Ascending aorta (tissue), 2 donors: ENCODE data around the gene PICK1. TPM values are rescaled to one million over a fixed set of nuclear protein-coding genes. Genes with fewer than 3 reads are reported as not detected.
"Not testable (repeated sequence)": the region's sequence is repeated elsewhere in the genome, so short reads cannot be mapped to it uniquely, and the experiment has no call there.

ENCODE experiments used
- DNase-seq, 2 donors: peaks; one replicate each; pipeline ENCODE4 v3.0.0-alpha.2; 2019; ENCODE audit warnings: low spot score in 2 of 2
- H3K27ac ChIP-seq, 2 donors: fragments of 200-600 bp; sonication (generic); one replicate each; pipeline ENCODE4 v1.5.1; 2016 to 2017; ENCODE audit warnings: mild to moderate bottlenecking in 1 of 2
- H3K27me3 ChIP-seq: fragments of 200-600 bp; sonication (generic); one replicate; pipeline ENCODE4 v1.5.1; 2017
- H3K36me3 ChIP-seq, 2 donors: fragments of 200-600 bp; sonication (generic); one replicate each; pipeline ENCODE4 v1.5.1; 2016
- H3K4me1 ChIP-seq, 2 donors: fragments of 200-600 bp; sonication (generic); one replicate each; pipeline ENCODE4 v1.5.1; 2016 to 2017; ENCODE audit warnings: mild to moderate bottlenecking in 1 of 2
- H3K4me3 ChIP-seq, 2 donors: fragments of 200-600 bp; sonication (generic); one replicate each; pipeline ENCODE4 v1.5.1; 2016 to 2017; ENCODE audit warnings: mild to moderate bottlenecking in 1 of 2
- H3K9me3 ChIP-seq, 2 donors: fragments of 200-600 bp; sonication (generic); one replicate each; pipeline ENCODE4 v1.5.1; 2016
- CTCF ChIP-seq, 3 experiments: fragments of 200-600 bp in 2 of 3; fragments of 450-650 bp in 1 of 3; sonication (generic) in 2 of 3; IDR thresholded peaks; one replicate each; pipeline ENCODE4 v1.5.1; 2016 to 2019; ENCODE audit warnings: antibody characterized with exemption in 3 of 3, mild to moderate bottlenecking in 1 of 3, moderate library complexity in 1 of 3
- intact Hi-C: fragments of 100-400 bp; cut with DNase I; formaldehyde crosslinking; loops from one replicate; pipeline ENCODE4 v1.15.1; 2023
- total RNA-seq: library from RNA; depleted of rRNA; stranded (reverse); fragments of >200 nt; gene quantifications from one replicate; pipeline ENCODE4 v1.1.0, GENCODE V29; 2016

Gene PICK1
- total RNA-seq, 1 donor from 2014 or later: 88.1 TPM

GRCh38 chr22:38115423-38116205, 58.4 kb downstream of the PICK1 start:
- no peak for TF ChIP-seq CTCF (IDR thresholded peaks at IDR 0.05)
- Histone ChIP-seq H3K4me1 (peaks cover 0 to 12% of the 10 kb centered on the region in 2 donors), H3K27me3 (no peaks in the 10 kb centered on the region), H3K36me3 (no peaks in the 10 kb centered on the region), H3K9me3 (no peaks in the 10 kb centered on the region), H3K4me3 (no peak overlapping the region), H3K27ac (no peak overlapping the region)
- intact Hi-C loops: no loop called here
- no peak for DNase-seq

GRCh38 chr22:38117556-38117955, 60.4 kb downstream of the PICK1 start:
- H3K9me3 ChIP-seq: not testable (repeated sequence)

GRCh38 chr22:38118182-38118581, 61.0 kb downstream of the PICK1 start:
- H3K36me3 ChIP-seq: no peaks in the 10 kb centered on the region
- no peaks in the 10 kb centered on the region for H3K9me3 ChIP-seq
- H3K4me3 ChIP-seq: no peak overlapping the region
- intact Hi-C loops: no loop called here
- no peak for TF ChIP-seq CTCF (IDR thresholded peaks at IDR 0.05)
- no peak for DNase-seq
- no peak overlapping the region for H3K27ac ChIP-seq
- no peaks in the 10 kb centered on the region for H3K27me3 ChIP-seq
- H3K4me1 ChIP-seq: peaks cover 0 to 7% of the 10 kb centered on the region in 2 donors

More at GRCh38 chr22:38117556-38117955, 60.4 kb downstream of the PICK1 start:
- H3K4me3 ChIP-seq, H3K4me1 ChIP-seq, H3K27ac ChIP-seq, DNase-seq, H3K27me3 ChIP-seq, H3K36me3 ChIP-seq, intact Hi-C loops: not testable (repeated sequence)

- H3K4me3 ChIP-seq, H3K4me1 ChIP-seq, H3K9me3 ChIP-seq, H3K36me3 ChIP-seq, H3K27me3 ChIP-seq, H3K27ac ChIP-seq, DNase-seq, intact Hi-C loops: not testable (repeated sequence)
Measured at GRCh38 chr22:38118747-38119146, 61.5 kb downstream of the PICK1 start.

- no peaks in the 10 kb centered on the region for H3K4me1 ChIP-seq
- H3K27ac ChIP-seq: no peak overlapping the region
- no peaks in the 10 kb centered on the region for H3K36me3 ChIP-seq
- intact Hi-C loops: no loop called here
- DNase-seq: no peak
- TF ChIP-seq CTCF (IDR thresholded peaks at IDR 0.05): no peak
- no peak overlapping the region for H3K4me3 ChIP-seq
- no peaks in the 10 kb centered on the region for H3K27me3 ChIP-seq
- H3K9me3 ChIP-seq: no peaks in the 10 kb centered on the region
Measured at GRCh38 chr22:38120359-38121110, 63.3 kb downstream of the PICK1 start.

- no peaks in the 10 kb centered on the region for H3K4me1 ChIP-seq
- no peak overlapping the region for H3K27ac ChIP-seq
- no peak for TF ChIP-seq CTCF (IDR thresholded peaks at IDR 0.05)
- no peaks in the 10 kb centered on the region for H3K9me3 ChIP-seq
- H3K4me3 ChIP-seq: no peak overlapping the region
- no peaks in the 10 kb centered on the region for H3K36me3 ChIP-seq
- no peaks in the 10 kb centered on the region for H3K27me3 ChIP-seq
- no peak for DNase-seq
- intact Hi-C loops: no loop called here
Measured at GRCh38 chr22:38122616-38123015, 65.4 kb downstream of the PICK1 start.
